SK-N-DZ (cell line): ENCODE measurements around the gene AGPS. TPM values are rescaled to one million over a fixed set of nuclear protein-coding genes. Genes with fewer than 3 reads are reported as not detected.
"Not testable (repeated sequence)": the region's sequence is repeated elsewhere in the genome, so short reads cannot be mapped to it uniquely, and the experiment has no call there.

Experiments
- DNase-seq: peaks from one replicate; pipeline ENCODE4 v3.0.0-alpha.2; 2015; ENCODE audit warnings: low spot score
- polyA plus RNA-seq, 2 experiments: library from polyadenylated mRNA; depleted of rRNA; stranded (reverse); fragments of >200 nt; gene quantifications; 2 replicates each; pipeline ENCODE4 v1.2.3, GENCODE V29; 2014

AGPS gene
- polyA plus RNA-seq (2014; cell fraction: cytosol; rRNA removed), result 24.5 and 27.1 TPM in 2 replicates
- 43.3 and 91.5 TPM in 2 replicates for polyA plus RNA-seq (2014; cell fraction: nucleus; rRNA removed)

DNA sequence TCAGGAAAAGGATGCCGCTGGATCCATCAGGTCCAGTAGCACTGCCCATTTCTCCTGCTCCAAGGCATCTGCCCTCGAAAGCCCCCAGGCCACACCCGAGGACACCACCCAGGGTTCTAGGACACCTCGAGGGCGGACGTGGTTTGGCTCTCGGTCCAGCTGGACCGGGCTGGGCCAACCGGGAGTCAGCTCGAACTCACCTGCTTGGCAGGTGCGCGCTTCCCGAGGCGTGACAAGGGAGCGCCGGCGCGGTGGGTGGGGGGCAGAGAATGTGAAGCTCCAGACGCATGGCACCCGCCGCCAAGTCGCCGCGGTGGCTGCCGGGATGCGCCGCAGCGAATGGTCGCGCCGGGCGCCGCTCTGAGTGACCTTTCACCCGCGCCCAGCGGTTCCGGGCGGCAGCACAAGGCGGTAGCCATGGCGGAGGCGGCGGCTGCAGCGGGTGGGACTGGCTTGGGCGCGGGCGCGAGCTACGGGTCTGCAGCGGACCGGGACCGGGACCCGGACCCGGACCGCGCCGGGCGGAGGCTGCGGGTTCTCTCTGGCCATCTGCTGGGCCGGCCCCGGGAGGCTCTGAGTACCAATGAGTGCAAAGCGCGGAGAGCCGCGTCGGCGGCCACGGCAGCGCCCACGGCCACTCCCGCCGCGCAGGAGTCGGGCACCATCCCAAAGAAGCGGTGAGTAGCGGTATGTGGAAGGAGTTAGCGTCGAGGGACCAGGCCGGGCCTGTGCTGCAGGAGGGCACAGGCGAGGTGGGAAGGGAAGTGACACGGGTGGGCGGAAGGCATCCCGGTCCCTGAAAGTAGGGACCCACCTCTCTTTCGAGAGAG, at the start of gene AGPS:
Gene AGPS, plus strand, starts transcription at position 401 of the 830 bp plus-strand sequence. Its CDS starts 17 bp downstream, at position 418.
- DNase-seq, result peak; percentile 72

GRCh38 chr2:177343773-177344172, 48.8 kb upstream of the AGPS start:
- no peak for DNase-seq

DNA sequence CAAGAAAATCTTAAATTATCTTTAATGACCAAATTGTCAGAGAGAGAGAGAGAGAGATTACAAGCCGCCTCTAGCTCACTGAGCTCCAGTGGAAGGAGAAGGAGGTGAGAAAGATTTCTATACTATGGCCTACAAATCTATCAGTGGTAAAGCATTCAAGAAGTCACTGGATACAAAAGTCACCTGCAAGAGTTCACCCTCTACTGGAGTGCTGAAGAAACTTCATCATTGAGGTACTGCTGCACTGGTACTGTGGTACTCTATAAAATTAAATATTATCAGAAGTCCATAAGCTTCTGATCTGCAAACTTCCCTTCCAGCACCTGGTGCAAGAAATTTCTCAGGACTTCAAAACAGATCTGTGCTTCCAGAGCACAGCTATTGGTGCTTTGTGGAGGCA, 48.3 kb upstream of the AGPS start:
- DNase-seq, result no peak

DNA sequence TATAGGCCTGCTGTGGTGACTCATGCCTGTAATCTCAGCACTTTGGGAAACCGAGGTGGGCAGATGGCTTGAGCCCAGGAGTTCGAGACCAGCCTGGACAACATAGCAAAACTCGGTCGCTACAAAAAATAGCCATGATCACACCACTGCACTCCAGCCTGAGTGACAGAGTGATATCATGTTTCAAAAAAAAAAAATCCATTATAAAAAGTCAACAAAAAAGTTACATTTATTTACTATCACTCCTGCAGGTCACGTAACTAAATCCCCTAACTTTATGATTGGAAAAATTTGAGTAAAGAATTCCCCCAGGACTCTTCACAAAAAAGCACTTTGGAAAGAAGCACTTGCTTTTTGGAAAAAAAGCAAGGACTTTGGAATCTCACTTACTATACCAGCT, 46.4 kb upstream of the AGPS start:
- no peak for DNase-seq

DNA sequence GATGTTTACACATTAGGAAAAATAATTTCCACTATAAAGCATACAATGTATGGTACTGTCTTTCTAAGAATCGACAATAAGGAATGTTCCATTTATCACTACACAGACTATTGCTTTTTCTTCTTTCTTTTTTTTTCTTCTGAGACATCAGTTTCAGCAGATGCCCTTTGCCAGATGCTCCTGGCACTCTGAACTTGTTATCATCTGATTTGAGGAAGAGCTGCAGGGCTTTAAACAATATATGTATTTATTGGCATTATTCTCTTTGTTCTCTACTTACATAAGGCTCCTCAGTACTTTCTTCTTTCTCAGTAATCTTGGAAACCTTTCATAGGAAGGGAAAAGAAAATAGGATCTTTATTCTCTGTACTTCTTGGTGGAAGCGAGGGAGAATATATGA, 45.0 kb upstream of the AGPS start:
- DNase-seq, result no peak

- DNase-seq, result no peak
Observed at GRCh38 chr2:177348118-177348654, 44.4 kb upstream of the AGPS start.

- DNase-seq, result no peak
Observed at GRCh38 chr2:177348733-177349693, 43.6 kb upstream of the AGPS start.

GRCh38 chr2:177350624-177351023, 41.9 kb upstream of the AGPS start:
- DNase-seq, result not testable (repeated sequence)

DNA sequence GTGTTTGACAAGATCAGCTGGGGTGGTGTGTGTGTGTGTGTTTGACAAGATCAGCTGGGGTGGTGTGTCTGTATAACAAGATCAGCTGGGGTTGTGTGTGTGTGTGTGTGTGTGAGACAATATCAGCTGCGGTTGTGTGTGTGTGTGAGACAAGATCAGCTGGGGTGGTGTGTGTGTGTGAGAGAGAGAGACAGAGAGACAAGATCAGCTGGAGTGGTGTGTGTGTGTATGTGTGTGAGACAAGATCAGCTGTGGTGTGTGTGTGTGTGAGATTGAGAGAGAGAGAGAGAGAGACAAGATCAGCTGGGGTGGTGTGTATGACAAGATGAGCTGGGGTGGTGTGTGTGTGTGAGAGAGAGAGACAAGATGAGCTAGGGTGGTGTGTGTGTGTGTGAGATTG, 41.5 kb upstream of the AGPS start:
- not testable (repeated sequence) for DNase-seq

- DNase-seq, result no peak
Observed at GRCh38 chr2:177352441-177353186, 40.0 kb upstream of the AGPS start.

- DNase-seq, result no peak
Observed at GRCh38 chr2:177353187-177353478, 39.4 kb upstream of the AGPS start.

- not testable (repeated sequence) for DNase-seq
Observed at GRCh38 chr2:177354541-177354940, 38.0 kb upstream of the AGPS start.

DNA sequence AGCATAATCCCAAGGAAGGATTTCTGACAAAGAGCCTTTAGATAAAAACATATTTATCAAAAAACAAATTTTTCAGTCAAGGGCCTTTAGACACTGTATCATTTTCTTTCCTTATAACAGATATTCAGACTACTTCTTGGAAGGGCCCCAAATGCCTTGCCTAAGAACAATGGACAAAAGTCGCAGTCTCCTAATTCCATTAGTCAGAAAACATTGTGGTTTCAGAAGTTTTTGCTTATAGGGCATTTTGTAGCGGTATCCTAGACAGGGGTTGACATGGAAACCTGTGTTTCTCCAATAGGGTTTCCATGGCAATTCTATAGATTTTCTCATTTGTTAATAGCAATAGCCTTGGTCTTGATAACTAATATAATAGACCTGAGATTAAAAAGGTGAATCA, 36.7 kb upstream of the AGPS start:
- no peak for DNase-seq

DNA sequence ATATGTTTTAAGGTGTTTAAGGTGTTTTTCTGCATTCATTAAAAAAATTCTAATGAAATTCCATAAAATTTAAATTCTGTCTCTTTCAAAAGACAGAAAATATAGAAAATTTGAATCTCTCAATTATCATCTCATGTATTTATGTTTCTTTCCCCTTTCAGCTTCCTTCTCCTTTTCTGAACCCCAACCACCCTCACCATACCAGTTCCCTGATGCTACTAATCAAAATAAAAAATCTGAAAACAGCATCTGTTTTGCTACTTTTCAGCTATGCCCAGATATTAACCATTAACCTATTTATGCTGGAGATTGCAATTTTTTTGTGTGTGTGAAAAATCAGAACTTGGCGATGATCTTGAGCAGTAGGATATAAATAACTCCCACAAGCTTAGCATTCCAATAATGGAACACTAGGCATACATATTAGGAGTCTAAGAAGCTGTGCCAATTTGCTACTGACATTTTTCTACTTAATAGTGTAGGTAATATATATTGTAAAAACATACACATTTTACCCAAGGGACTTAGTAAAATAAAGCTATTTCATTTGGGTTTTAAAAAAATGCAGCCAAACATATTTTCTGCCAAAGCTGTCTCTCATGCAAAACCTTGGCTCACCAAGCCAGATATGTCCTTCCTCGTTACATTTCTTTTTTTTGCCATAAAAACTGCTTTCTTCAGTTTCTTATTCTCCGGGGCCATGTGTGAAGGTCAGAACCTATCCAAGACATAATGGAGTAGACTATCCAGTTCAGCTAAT, 32.6 kb upstream of the AGPS start:
- DNase-seq, result no peak

GRCh38 chr2:177362499-177362898, 30.1 kb upstream of the AGPS start:
- no peak for DNase-seq

DNA sequence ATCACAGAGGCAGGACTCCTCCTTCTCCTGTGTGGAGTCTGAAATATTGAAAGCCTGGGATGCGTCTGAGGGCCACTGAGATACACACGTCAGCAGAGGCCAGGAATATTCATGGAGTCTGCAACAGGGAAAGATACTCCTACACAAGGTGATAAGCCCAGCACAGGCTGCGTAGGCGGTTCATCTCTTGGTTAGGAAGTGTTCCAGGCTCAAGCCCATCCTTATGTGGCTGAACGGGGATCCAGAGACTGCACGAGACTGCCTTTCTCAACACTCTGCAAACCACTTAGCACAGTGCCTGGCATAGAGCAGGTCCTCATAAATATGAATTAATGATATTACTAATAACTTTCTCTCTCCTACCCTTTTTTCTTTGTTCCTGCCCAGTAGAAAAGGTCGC, 29.2 kb upstream of the AGPS start:
- DNase-seq, result no peak

- not testable (repeated sequence) for DNase-seq
Observed at GRCh38 chr2:177365764-177366163, 26.8 kb upstream of the AGPS start.

DNA sequence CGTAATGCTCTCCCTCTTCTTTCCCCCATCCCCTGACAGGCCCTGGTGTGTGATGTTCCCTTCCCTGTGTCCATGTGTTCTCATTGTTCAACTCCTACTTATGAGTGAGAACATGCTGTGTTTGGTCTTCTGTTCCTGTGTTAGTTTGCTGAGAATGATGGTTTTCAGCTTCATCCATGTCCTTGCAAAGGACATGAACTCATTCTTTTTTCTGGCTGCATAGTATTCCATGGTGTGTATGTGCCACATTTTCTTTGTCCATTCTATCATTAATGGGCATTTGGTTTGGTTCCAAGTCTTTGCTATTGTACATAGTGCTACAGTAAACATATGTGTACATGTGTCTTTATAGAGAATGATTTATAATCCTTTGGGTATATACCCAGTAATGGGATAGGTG, 24.6 kb upstream of the AGPS start:
- not testable (repeated sequence) for DNase-seq

DNA sequence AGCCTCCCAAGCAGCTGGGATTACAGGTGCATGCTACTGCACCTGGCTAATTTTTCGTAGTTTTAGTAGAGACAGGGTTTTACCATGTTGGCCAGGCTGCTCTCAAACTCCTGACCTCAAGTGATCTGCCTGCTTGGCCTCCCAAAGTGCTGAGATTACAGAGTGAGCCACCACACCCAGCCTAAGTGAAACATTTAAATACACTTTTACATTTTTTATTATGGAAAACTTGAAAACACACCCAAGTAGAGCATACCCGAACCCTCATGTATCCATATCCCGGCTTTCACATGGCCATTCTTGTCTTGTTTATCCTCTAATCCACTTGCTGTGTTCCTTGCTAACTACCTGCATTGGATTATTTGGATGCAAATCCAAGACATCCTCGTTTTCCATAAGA, 13.2 kb upstream of the AGPS start:
- DNase-seq, result no peak

GRCh38 chr2:177380181-177380580, 12.4 kb upstream of the AGPS start:
- no peak for DNase-seq

DNA sequence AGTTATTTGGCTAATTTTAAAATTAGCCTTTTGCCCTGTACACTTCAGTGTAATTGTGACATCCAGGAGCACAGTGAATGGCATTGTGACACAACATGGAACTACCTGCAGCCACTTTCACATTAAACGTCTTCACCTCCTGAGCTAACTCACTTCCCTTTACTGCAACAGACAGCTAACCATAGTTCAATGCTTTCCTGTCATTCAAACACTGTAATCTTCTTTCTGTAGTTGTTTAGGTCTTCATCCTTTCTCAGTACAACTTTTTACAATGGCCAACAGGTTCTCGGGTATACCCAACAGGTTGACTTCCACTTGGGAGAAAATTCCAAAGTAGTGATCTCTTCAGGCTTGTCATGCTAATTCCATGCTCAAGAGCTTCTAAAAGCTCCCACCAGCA, 8.6 kb upstream of the AGPS start:
- no peak for DNase-seq
